WTC11 (cell line): ENCODE measurements around the gene PRSS8. TPM values are rescaled to one million over a fixed set of nuclear protein-coding genes. Genes with fewer than 3 reads are reported as not detected.

Experiments used
- ATAC-seq: fragments of 200-7000 bp; cut with Tn5 transposase; 2 replicates; pipeline ENCODE4 v1.10.0; 2021; ENCODE audit warnings: mild to moderate bottlenecking, moderate library complexity
- CTCF ChIA-PET: fragments of 300-600 bp; sonication (Branson Sonifier 250); formaldehyde crosslinking; loops from one replicate; lab custom pipeline; 2021; ENCODE audit warnings: antibody characterized with exemption; lab: Charles Lee
- POLR2A ChIA-PET: fragments of 350-600 bp; sonication (Branson Sonifier 250); formaldehyde crosslinking; loops from one replicate; lab custom pipeline; 2021; ENCODE audit warnings: antibody characterized with exemption; lab: Charles Lee
- DNase-seq: peaks from one replicate; pipeline ENCODE4 v3.0.0; 2021; ENCODE audit warnings: low spot score
- H3K27ac Mint-ChIP-seq: 2 replicates; pipeline ENCODE4 v1.8.0; 2021; ENCODE audit warnings: mixed read lengths
- H3K27me3 Mint-ChIP-seq: 2 replicates; pipeline ENCODE4 v1.8.0; 2021; ENCODE audit warnings: low read depth, mild to moderate bottlenecking, moderate library complexity, mixed read lengths
- H3K36me3 Mint-ChIP-seq: 2 replicates; pipeline ENCODE4 v1.8.0; 2021; ENCODE audit warnings: mixed read lengths
- H3K4me1 Mint-ChIP-seq: 2 replicates; pipeline ENCODE4 v1.8.0; 2022; ENCODE audit warnings: mixed read lengths
- H3K4me3 Mint-ChIP-seq: 2 replicates; pipeline ENCODE4 v1.8.0; 2021; ENCODE audit warnings: mild to moderate bottlenecking, moderate library complexity, mixed read lengths
- H3K9me3 Mint-ChIP-seq: 2 replicates; pipeline ENCODE4 v1.8.0; 2021; ENCODE audit warnings: mixed read lengths
- ATF3 ChIP-seq: sonication (generic); formaldehyde crosslinking; conservative IDR thresholded peaks from 2 replicates; pipeline ENCODE4 v1.8.1; 2022; ENCODE audit warnings: mild to moderate bottlenecking, missing genetic modification reagents
- CREB1 ChIP-seq: sonication (generic); formaldehyde crosslinking; IDR thresholded peaks from 2 replicates; pipeline ENCODE4 v1.8.0; 2023; ENCODE audit warnings: mild to moderate bottlenecking, missing genetic modification reagents
- E2F5 ChIP-seq: sonication (generic); formaldehyde crosslinking; IDR thresholded peaks from 2 replicates; pipeline ENCODE4 v1.8.1; 2022; ENCODE audit warnings: mild to moderate bottlenecking, moderate library complexity, missing genetic modification reagents
- ESRRA ChIP-seq: sonication (generic); formaldehyde crosslinking; IDR thresholded peaks from 2 replicates; pipeline ENCODE4 v1.8.1; 2022; ENCODE audit warnings: mild to moderate bottlenecking, missing genetic modification reagents, borderline replicate concordance
- ETV6 ChIP-seq: sonication (generic); formaldehyde crosslinking; IDR thresholded peaks from 2 replicates; pipeline ENCODE4 v1.8.1; 2022; ENCODE audit warnings: mild to moderate bottlenecking, missing genetic modification reagents
- FOXP1 ChIP-seq: sonication (generic); formaldehyde crosslinking; IDR thresholded peaks from 2 replicates; pipeline ENCODE4 v1.8.0; 2022; ENCODE audit warnings: missing genetic modification reagents, mild to moderate bottlenecking, moderate library complexity, borderline replicate concordance
- HMGA2 ChIP-seq: fragments of 250-450 bp; sonication (Bioruptor Pico); IDR thresholded peaks from 2 replicates; pipeline ENCODE4 v1.4.0; 2021; ENCODE audit warnings: mild to moderate bottlenecking, moderate library complexity
- IRF1 ChIP-seq: sonication (generic); formaldehyde crosslinking; IDR thresholded peaks from 2 replicates; pipeline ENCODE4 v1.8.0; 2023; ENCODE audit warnings: missing genetic modification reagents
- MYBL2 ChIP-seq: sonication (generic); formaldehyde crosslinking; IDR thresholded peaks from 2 replicates; pipeline ENCODE4 v1.8.1; 2023; ENCODE audit warnings: mild to moderate bottlenecking, moderate library complexity, missing genetic modification reagents
- NR1H2 ChIP-seq: sonication (generic); formaldehyde crosslinking; IDR thresholded peaks from 2 replicates; pipeline ENCODE4 v1.9.0; 2021; ENCODE audit warnings: mild to moderate bottlenecking, moderate library complexity, missing genetic modification reagents
- NR2C2 ChIP-seq: sonication (generic); formaldehyde crosslinking; IDR thresholded peaks from 2 replicates; pipeline ENCODE4 v1.8.0; 2022; ENCODE audit warnings: mild to moderate bottlenecking, missing genetic modification reagents
- OVOL2 ChIP-seq: fragments of 250-450 bp; sonication (Bioruptor Pico); IDR thresholded peaks from 2 replicates; pipeline ENCODE4 v1.9.0; 2021; ENCODE audit warnings: mild to moderate bottlenecking, borderline replicate concordance
- SMAD3 ChIP-seq: sonication (generic); formaldehyde crosslinking; IDR thresholded peaks from 2 replicates; pipeline ENCODE4 v1.8.0; 2022; ENCODE audit warnings: missing genetic modification reagents, mild to moderate bottlenecking, borderline replicate concordance
- SP1 ChIP-seq: sonication (generic); formaldehyde crosslinking; conservative IDR thresholded peaks from 2 replicates; pipeline ENCODE4 v1.8.1; 2022; ENCODE audit warnings: missing genetic modification reagents
- TEAD1 ChIP-seq: sonication (generic); formaldehyde crosslinking; IDR thresholded peaks from 2 replicates; pipeline ENCODE4 v1.8.0; 2022; ENCODE audit warnings: mild to moderate bottlenecking, missing genetic modification reagents
- TEAD4 ChIP-seq: sonication (generic); formaldehyde crosslinking; IDR thresholded peaks from 2 replicates; pipeline ENCODE4 v1.8.0; 2022; ENCODE audit warnings: mild to moderate bottlenecking, missing genetic modification reagents
- TP53 ChIP-seq: sonication (generic); formaldehyde crosslinking; IDR thresholded peaks from 2 replicates; pipeline ENCODE4 v1.8.1; 2023; ENCODE audit warnings: mild to moderate bottlenecking, missing genetic modification reagents
- ZBTB21 ChIP-seq: sonication (generic); formaldehyde crosslinking; IDR thresholded peaks from 2 replicates; pipeline ENCODE4 v1.8.1; 2023; ENCODE audit warnings: mild to moderate bottlenecking, missing genetic modification reagents, borderline replicate concordance
- ZMAT4 ChIP-seq: fragments of 250-450 bp; sonication (Bioruptor Pico); IDR thresholded peaks from 2 replicates; pipeline ENCODE4 v1.9.0; 2021; ENCODE audit warnings: mild to moderate bottlenecking
- ZNF317 ChIP-seq: sonication (generic); formaldehyde crosslinking; IDR thresholded peaks from 2 replicates; pipeline ENCODE4 v1.8.1; 2023; ENCODE audit warnings: low read depth, mild to moderate bottlenecking, moderate library complexity, missing genetic modification reagents, borderline replicate concordance
- ZNF416 ChIP-seq: fragments of 250-450 bp; sonication (Bioruptor Pico); IDR thresholded peaks from 2 replicates; pipeline ENCODE4 v1.9.0; 2021; ENCODE audit warnings: mild to moderate bottlenecking, inconsistent platforms
- total RNA-seq: library from RNA; stranded (reverse); gene quantifications from 3 replicates; pipeline ENCODE4 v1.2.3, GENCODE V29; 2021
- TF ChIP-seq, protein P1 (sequence below): sonication (generic); formaldehyde crosslinking; IDR thresholded peaks from 2 replicates; pipeline ENCODE4 v1.8.1; 2023; ENCODE audit warnings: mild to moderate bottlenecking, missing genetic modification reagents
- TF ChIP-seq, protein P2 (sequence below): sonication (generic); formaldehyde crosslinking; IDR thresholded peaks from 2 replicates; pipeline ENCODE4 v1.8.0; 2022; ENCODE audit warnings: mild to moderate bottlenecking, missing genetic modification reagents
- TF ChIP-seq, protein P3 (sequence below): fragments of 250-450 bp; sonication (Bioruptor Pico); IDR thresholded peaks from 2 replicates; pipeline ENCODE4 v1.9.0; 2021; ENCODE audit warnings: mild to moderate bottlenecking
- TF ChIP-seq, protein P4 (sequence below): sonication (generic); formaldehyde crosslinking; IDR thresholded peaks from 2 replicates; pipeline ENCODE4 v1.8.0; 2022; ENCODE audit warnings: missing genetic modification reagents

PRSS8 gene
- total RNA-seq, 1 experiment from 2014 or later = 78.8 TPM

DNA sequence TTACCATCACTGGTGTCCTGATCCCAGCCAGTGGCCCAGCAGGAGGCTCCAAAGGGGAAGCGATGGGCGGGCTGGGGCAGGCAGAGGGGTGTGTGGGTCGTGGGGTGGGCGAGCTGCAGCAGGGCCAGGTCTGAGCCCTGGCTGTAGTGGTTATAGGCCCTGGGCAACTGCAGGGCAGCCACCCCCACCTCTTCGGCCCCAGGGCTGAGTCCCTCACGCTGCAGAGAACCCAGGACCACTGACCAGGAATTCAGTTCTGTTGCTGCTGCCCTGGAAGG is 49.0 kb downstream of the PRSS8 start:
- H3K4me1 Mint-ChIP-seq = no peaks in the 10 kb centered on the region
- ATAC-seq (no peak), DNase-seq (no peak)
- TF ChIP-seq HMGA2 (CRISPR knock-in tag) (no peak), ESRRA (CRISPR knock-in tag) (no peak), ZNF416 (no peak), TEAD4 (CRISPR knock-in tag) (no peak), CREB1 (CRISPR knock-in tag) (no peak), SP1 (CRISPR knock-in tag) (no peak), NR2C2 (CRISPR knock-in tag) (no peak), ZNF317 (CRISPR knock-in tag) (no peak), ETV6 (no peak), SMAD3 (CRISPR knock-in tag) (no peak), ZBTB21 (no peak), E2F5 (no peak), MYBL2 (CRISPR knock-in tag) (no peak), TP53 (CRISPR knock-in tag) (no peak), ATF3 (no peak)
- TF ChIP-seq, protein P1, sequence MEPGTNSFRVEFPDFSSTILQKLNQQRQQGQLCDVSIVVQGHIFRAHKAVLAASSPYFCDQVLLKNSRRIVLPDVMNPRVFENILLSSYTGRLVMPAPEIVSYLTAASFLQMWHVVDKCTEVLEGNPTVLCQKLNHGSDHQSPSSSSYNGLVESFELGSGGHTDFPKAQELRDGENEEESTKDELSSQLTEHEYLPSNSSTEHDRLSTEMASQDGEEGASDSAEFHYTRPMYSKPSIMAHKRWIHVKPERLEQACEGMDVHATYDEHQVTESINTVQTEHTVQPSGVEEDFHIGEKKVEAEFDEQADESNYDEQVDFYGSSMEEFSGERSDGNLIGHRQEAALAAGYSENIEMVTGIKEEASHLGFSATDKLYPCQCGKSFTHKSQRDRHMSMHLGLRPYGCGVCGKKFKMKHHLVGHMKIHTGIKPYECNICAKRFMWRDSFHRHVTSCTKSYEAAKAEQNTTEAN (CRISPR knock-in tag) = no peak
- TF ChIP-seq, protein P2, sequence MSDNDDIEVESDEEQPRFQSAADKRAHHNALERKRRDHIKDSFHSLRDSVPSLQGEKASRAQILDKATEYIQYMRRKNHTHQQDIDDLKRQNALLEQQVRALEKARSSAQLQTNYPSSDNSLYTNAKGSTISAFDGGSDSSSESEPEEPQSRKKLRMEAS (CRISPR knock-in tag) = no peak
- no peak overlapping the region for H3K4me3 Mint-ChIP-seq
- H3K9me3 Mint-ChIP-seq = no peaks in the 10 kb centered on the region
- no peak overlapping the region for H3K27ac Mint-ChIP-seq
- CTCF ChIA-PET = interaction anchor here (1.3 kb wide), 2 partner anchors 56 to 133 kb away, joined by 3 to 8 read pairs; no protein-coding TSS in a partner anchor
- POLR2A ChIA-PET = no interaction called here
- H3K36me3 Mint-ChIP-seq = peaks cover 15% of the 10 kb centered on the region
- no peaks in the 10 kb centered on the region for H3K27me3 Mint-ChIP-seq

DNA sequence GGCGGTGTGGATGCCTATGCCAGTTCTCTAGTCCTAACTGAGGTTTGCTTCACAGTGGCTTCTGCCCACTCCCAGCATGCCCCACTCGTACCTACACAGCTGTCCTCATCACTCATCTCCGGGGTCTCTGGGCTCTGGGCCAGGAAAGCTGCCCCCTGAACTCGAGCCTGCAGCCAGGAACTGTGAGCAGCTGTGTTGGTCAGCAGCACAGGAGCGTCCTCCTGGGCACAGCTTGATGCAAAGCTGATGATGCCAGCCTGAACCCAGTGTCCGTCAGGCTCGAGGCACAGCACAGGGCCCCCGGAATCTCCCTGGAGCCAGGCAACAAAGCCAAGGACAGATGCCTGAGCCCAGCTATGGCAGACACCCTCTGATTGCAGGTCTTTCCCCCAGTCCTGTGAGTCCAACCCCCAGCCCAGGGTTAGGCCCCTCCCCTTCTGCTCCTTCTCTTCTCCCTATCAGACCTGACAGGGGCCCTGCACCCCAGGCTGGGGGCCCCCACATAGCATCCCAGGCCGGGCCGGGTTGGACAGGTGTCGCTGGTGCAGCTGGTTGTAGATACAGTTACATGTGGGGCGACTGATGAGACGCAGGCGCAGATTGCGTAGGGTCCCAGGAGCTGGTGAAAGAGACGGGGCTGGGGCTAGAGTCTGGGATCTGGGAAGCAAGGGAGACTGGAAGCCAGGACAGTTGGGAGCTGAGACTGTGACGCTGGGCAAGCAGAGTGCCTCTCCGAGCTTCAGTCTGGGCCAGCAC is 49.5 kb downstream of the PRSS8 start:
- ChIA-PET POLR2A (no interaction called here), CTCF (interaction anchor here (1.0 to 1.3 kb wide), 5 partner anchors 10 to 133 kb away, joined by 3 to 8 read pairs (median 3); partner anchors contain the start of gene HSD3B7)
- peaks cover 12% of the 10 kb centered on the region for H3K36me3 Mint-ChIP-seq
- no peaks in the 10 kb centered on the region for H3K27me3 Mint-ChIP-seq
- H3K27ac Mint-ChIP-seq = peak overlapping the region; percentile 74; the same call in 1 of the 2 replicates
- DNase-seq = no peak
- H3K9me3 Mint-ChIP-seq = no peaks in the 10 kb centered on the region
- ATAC-seq = no peak
- no peaks in the 10 kb centered on the region for H3K4me1 Mint-ChIP-seq
- no peak overlapping the region for H3K4me3 Mint-ChIP-seq
- TF ChIP-seq FOXP1 (CRISPR knock-in tag) (no peak), ZMAT4 (CRISPR knock-in tag) (no peak), NR2C2 (CRISPR knock-in tag) (no peak), E2F5 (no peak), OVOL2 (CRISPR knock-in tag) (no peak), TEAD1 (CRISPR knock-in tag) (no peak), IRF1 (CRISPR knock-in tag) (no peak), NR1H2 (CRISPR knock-in tag) (no peak)
- TF ChIP-seq, protein P3, sequence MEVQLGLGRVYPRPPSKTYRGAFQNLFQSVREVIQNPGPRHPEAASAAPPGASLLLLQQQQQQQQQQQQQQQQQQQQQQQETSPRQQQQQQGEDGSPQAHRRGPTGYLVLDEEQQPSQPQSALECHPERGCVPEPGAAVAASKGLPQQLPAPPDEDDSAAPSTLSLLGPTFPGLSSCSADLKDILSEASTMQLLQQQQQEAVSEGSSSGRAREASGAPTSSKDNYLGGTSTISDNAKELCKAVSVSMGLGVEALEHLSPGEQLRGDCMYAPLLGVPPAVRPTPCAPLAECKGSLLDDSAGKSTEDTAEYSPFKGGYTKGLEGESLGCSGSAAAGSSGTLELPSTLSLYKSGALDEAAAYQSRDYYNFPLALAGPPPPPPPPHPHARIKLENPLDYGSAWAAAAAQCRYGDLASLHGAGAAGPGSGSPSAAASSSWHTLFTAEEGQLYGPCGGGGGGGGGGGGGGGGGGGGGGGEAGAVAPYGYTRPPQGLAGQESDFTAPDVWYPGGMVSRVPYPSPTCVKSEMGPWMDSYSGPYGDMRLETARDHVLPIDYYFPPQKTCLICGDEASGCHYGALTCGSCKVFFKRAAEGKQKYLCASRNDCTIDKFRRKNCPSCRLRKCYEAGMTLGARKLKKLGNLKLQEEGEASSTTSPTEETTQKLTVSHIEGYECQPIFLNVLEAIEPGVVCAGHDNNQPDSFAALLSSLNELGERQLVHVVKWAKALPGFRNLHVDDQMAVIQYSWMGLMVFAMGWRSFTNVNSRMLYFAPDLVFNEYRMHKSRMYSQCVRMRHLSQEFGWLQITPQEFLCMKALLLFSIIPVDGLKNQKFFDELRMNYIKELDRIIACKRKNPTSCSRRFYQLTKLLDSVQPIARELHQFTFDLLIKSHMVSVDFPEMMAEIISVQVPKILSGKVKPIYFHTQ (CRISPR knock-in tag) = no peak
- TF ChIP-seq, protein P4, sequence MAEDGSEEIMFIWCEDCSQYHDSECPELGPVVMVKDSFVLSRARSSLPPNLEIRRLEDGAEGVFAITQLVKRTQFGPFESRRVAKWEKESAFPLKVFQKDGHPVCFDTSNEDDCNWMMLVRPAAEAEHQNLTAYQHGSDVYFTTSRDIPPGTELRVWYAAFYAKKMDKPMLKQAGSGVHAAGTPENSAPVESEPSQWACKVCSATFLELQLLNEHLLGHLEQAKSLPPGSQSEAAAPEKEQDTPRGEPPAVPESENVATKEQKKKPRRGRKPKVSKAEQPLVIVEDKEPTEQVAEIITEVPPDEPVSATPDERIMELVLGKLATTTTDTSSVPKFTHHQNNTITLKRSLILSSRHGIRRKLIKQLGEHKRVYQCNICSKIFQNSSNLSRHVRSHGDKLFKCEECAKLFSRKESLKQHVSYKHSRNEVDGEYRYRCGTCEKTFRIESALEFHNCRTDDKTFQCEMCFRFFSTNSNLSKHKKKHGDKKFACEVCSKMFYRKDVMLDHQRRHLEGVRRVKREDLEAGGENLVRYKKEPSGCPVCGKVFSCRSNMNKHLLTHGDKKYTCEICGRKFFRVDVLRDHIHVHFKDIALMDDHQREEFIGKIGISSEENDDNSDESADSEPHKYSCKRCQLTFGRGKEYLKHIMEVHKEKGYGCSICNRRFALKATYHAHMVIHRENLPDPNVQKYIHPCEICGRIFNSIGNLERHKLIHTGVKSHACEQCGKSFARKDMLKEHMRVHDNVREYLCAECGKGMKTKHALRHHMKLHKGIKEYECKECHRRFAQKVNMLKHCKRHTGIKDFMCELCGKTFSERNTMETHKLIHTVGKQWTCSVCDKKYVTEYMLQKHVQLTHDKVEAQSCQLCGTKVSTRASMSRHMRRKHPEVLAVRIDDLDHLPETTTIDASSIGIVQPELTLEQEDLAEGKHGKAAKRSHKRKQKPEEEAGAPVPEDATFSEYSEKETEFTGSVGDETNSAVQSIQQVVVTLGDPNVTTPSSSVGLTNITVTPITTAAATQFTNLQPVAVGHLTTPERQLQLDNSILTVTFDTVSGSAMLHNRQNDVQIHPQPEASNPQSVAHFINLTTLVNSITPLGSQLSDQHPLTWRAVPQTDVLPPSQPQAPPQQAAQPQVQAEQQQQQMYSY (CRISPR knock-in tag) = no peak
